GM12878 (cell line): ENCODE results near the gene UBAC2. TPM values are rescaled to one million over a fixed set of nuclear protein-coding genes. Genes with fewer than 3 reads are reported as not detected.

Experiments used
- ATAC-seq: fragments of 200-7000 bp; cut with Tn5 transposase; 3 replicates; pipeline ENCODE4 v1.9.1; 2020; ENCODE audit warnings: mild to moderate bottlenecking, moderate library complexity
- BruUV-seq: library from RNA; stranded (reverse); fragments of 400-500 nt; replicated peaks from 2 replicates; lab custom pipeline; 2021; lab: Mats Ljungman, UMichigan
- CTCF ChIA-PET: fragments of 300-600 bp; sonication (Branson Sonifier 250); formaldehyde crosslinking; extraction: SDS; loops from one replicate; lab custom pipeline; 2021; ENCODE audit warnings: inconsistent platforms; lab: Yijun Ruan, JAX
- POLR2A ChIA-PET: fragments of 350-600 bp; formaldehyde crosslinking; extraction: SDS; loops from one replicate; lab custom pipeline; 2021; ENCODE audit warnings: inconsistent platforms; lab: Charles Lee
- RAD21 ChIA-PET: fragments of 300-600 bp; sonication (Branson Sonifier 250); formaldehyde crosslinking; loops from one replicate; lab custom pipeline; 2023; ENCODE audit warnings: antibody characterized with exemption; ENCODE audit not compliant: unreplicated experiment; lab: Charles Lee
- SMC1A ChIA-PET: fragments of 300-600 bp; sonication (Branson Sonifier 250); formaldehyde crosslinking; loops from one replicate; lab custom pipeline; 2023; ENCODE audit not compliant: unreplicated experiment, uncharacterized antibody; lab: Charles Lee
- DNase-seq: peaks from one replicate; pipeline ENCODE4 v3.0.0-alpha.2; 2011; ENCODE audit warnings: low read depth, low spot score
- FAIRE-seq: peaks from 3 replicates; lab custom pipeline; 2011; peaks lifted over from hg19 to GRCh38; lab: Jason Lieb, UNC
- H2AFZ ChIP-seq: 2 replicates; pipeline ENCODE4 v1.6.0; 2011; ENCODE audit warnings: low read depth, low read length, control low read depth; ENCODE audit not compliant: control insufficient read depth
- H3K27ac ChIP-seq: 2 replicates; pipeline ENCODE4 v1.5.1; 2011; ENCODE audit warnings: control low read depth; ENCODE audit not compliant: control insufficient read depth, insufficient read depth
- H3K27me3 ChIP-seq, 2 experiments: replicated peaks in 1 of 2; 2 replicates each; pipeline versions ENCODE4 v1.6.0 to v1.6.1; 2011; ENCODE audit warnings: low read length in 1 of 2; ENCODE audit not compliant: control insufficient read depth in 2 of 2, insufficient read depth in 2 of 2
- H3K36me3 ChIP-seq, 2 experiments: 2 replicates each; pipeline ENCODE4 v1.5.1; 2011; ENCODE audit warnings: low read length in 1 of 2; ENCODE audit not compliant: control insufficient read depth in 2 of 2, insufficient read depth in 2 of 2
- H3K4me1 ChIP-seq: 2 replicates; pipeline ENCODE4 v1.6.1; 2011; ENCODE audit warnings: mild to moderate bottlenecking, low read length, moderate library complexity, mixed read lengths; ENCODE audit not compliant: control insufficient read depth, insufficient read depth
- H3K4me2 ChIP-seq: 2 replicates; pipeline ENCODE4 v1.6.0; 2011; ENCODE audit warnings: control low read depth; ENCODE audit not compliant: control insufficient read depth, insufficient read depth
- H3K4me3 ChIP-seq: fragments of 200-600 bp; sonication (generic); 2 replicates; pipeline ENCODE4 v1.5.1; 2016
- H3K79me2 ChIP-seq: 2 replicates; pipeline ENCODE4 v1.6.0; 2011; ENCODE audit warnings: low read length; ENCODE audit not compliant: control insufficient read depth, insufficient read depth
- H3K9ac ChIP-seq: 2 replicates; pipeline ENCODE4 v1.8.0; 2011; ENCODE audit warnings: low read length, control low read depth, mixed read lengths; ENCODE audit not compliant: control insufficient read depth, insufficient read depth
- H3K9me3 ChIP-seq: replicated peaks from 3 replicates; pipeline ENCODE4 v1.5.1; 2011; ENCODE audit warnings: mild to moderate bottlenecking, low read length; ENCODE audit not compliant: control insufficient read depth, insufficient read depth
- H4K20me1 ChIP-seq: 2 replicates; pipeline ENCODE4 v1.6.0; 2011; ENCODE audit not compliant: control insufficient read depth, insufficient read depth
- CBX3 ChIP-seq: fragments of 200-600 bp; sonication (generic); IDR thresholded peaks from 2 replicates; pipeline ENCODE4 v1.6.1; 2016; ENCODE audit warnings: low read depth, borderline replicate concordance
- ESRRA ChIP-seq: IDR thresholded peaks from 2 replicates; pipeline ENCODE4 v1.6.1; 2012; ENCODE audit warnings: mild to moderate bottlenecking, low read length, improper control_type of control experiment
- EZH2 ChIP-seq: IDR thresholded peaks from 2 replicates; pipeline ENCODE4 v1.6.1; 2012; ENCODE audit warnings: low read depth, mild to moderate bottlenecking, control low read depth, inconsistent platforms, low read length, borderline replicate concordance; ENCODE audit not compliant: control insufficient read depth
- MTA2 ChIP-seq: fragments of 450-650 bp; IDR thresholded peaks from 2 replicates; pipeline ENCODE4 v1.6.1; 2016; ENCODE audit warnings: low read depth, mild to moderate bottlenecking, moderate library complexity
- RB1 ChIP-seq: fragments of 450-650 bp; formaldehyde crosslinking; IDR thresholded peaks from 2 replicates; pipeline ENCODE4 v1.6.1; 2017; ENCODE audit warnings: mild to moderate bottlenecking, borderline replicate concordance
- WGBS: methylation state at CpG from one replicate; pipeline ENCODE4 v1.1.6; 2016; ENCODE audit warnings: low lambda C conversion rate; ENCODE audit not compliant: insufficient replicate concordance, insufficient coverage; ENCODE audit errors: missing lambda C conversion rate; 5-methylcytosine and 5-hydroxymethylcytosine counted together
- in situ Hi-C: fragments of 300-500 bp; cut with MboI; formaldehyde crosslinking; loops from 9 replicates; pipeline ENCODE4 v1.14.3; 2018; ENCODE audit warnings: mixed read lengths
- intact Hi-C: fragments of 100-400 bp; cut with micrococcal nuclease; formaldehyde crosslinking; loops from one replicate; pipeline ENCODE4 v1.14.2; 2022; ENCODE audit not compliant: unreplicated experiment
- polyA plus RNA-seq, 11 experiments: library from polyadenylated mRNA; depleted of rRNA in 4 of 11; unstranded in 6 of 11; stranded (reverse) in 5 of 11; fragments of >200 nt; fragmentation: Nextera tagmentation in 4 of 11; fragmentation: Illumina TruSeq in 1 of 11; extraction: Ambion mirVana in 4 of 11; extraction: Trizol in 1 of 11; gene quantifications; 1 replicate in 1 of 11; 2 replicates in 10 of 11; pipeline versions ENCODE4 v1.2.1 to v1.2.3, GENCODE V29; 2011 to 2016; ENCODE audit warnings: inconsistent platforms in 2 of 11, missing spikeins in 2 of 11, low read depth in 1 of 11
- total RNA-seq, 4 experiments: library from RNA; depleted of rRNA in 3 of 4; stranded (reverse); fragments of >200 nt in 3 of 4; fragmentation: Illumina TruSeq in 1 of 4; extraction: Trizol in 1 of 4; gene quantifications; 2 replicates each; pipeline versions ENCODE4 v1.2.1 to v1.2.3, GENCODE V29; 2013 to 2021
- TF ChIP-seq, protein P1 (sequence below): fragments of 450-650 bp; IDR thresholded peaks from 2 replicates; pipeline ENCODE4 v1.6.1; 2016; ENCODE audit warnings: mild to moderate bottlenecking
- TF ChIP-seq, protein P2 (sequence below): fragments of 450-650 bp; IDR thresholded peaks from 2 replicates; pipeline ENCODE4 v1.6.1; 2016; ENCODE audit warnings: mild to moderate bottlenecking

UBAC2 gene
- total and polyA plus RNA-seq, 10 of the 15 experiments (the other 5 are each of a cell fraction or from before 2014, with no cell fraction given) = 3.0 to 54.6 (median 17.4) TPM

DNA sequence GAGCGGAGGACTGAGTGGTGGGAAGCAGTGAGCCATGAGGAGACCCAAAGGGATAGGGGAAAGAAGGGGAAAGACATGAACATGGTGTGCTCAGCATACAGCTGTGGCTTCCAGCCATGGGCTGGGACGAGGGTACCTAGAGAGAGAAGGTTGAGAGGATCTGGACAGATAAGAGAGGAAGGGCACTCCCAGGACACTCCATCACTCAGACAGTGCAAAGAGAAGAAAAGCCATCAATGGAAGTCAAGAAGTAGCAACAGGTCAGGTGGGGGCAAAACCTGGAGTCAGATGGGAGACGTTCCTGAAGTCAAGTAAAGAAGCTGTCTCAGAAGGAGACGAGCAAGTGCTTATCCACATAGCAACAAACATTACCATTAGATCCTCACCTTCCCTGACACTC lies 40.2 kb upstream of the UBAC2 start:
- ChIA-PET RAD21 (no interaction called here), CTCF (interaction anchor here (0.6 kb wide), 1 partner anchor 104 kb away, joined by 4 read pairs; no protein-coding TSS in a partner anchor), POLR2A (no interaction called here), SMC1A (no interaction called here)
- no peak overlapping the region for H2AFZ ChIP-seq
- no peaks in the 10 kb centered on the region for H3K36me3 ChIP-seq
- H3K27me3 ChIP-seq = peaks cover 0 to 6% of the 10 kb centered on the region in 2 experiments; a peak in 3 of 4 replicates
- no peak overlapping the region for H3K27ac ChIP-seq
- FAIRE-seq (no peak), ATAC-seq (no peak), DNase-seq (no peak)
- H4K20me1 ChIP-seq = no peaks in the 10 kb centered on the region
- no peak overlapping the region for H3K4me2 ChIP-seq
- no peaks in the 10 kb centered on the region for H3K79me2 ChIP-seq
- WGBS = 25% methylated on average over 4 of the region's 4 CpGs
- in situ Hi-C loops (no loop called here), intact Hi-C loops (no loop called here)
- H3K9me3 ChIP-seq = no peaks in the 10 kb centered on the region
- TF ChIP-seq MTA2 = no peak
- no peak for TF ChIP-seq EZH2
- TF ChIP-seq, protein P1, sequence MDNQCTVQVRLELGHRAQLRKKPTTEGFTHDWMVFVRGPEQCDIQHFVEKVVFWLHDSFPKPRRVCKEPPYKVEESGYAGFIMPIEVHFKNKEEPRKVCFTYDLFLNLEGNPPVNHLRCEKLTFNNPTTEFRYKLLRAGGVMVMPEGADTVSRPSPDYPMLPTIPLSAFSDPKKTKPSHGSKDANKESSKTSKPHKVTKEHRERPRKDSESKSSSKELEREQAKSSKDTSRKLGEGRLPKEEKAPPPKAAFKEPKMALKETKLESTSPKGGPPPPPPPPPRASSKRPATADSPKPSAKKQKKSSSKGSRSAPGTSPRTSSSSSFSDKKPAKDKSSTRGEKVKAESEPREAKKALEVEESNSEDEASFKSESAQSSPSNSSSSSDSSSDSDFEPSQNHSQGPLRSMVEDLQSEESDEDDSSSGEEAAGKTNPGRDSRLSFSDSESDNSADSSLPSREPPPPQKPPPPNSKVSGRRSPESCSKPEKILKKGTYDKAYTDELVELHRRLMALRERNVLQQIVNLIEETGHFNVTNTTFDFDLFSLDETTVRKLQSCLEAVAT = no peak
- TF ChIP-seq RB1 = no peak
- TF ChIP-seq, protein P2, sequence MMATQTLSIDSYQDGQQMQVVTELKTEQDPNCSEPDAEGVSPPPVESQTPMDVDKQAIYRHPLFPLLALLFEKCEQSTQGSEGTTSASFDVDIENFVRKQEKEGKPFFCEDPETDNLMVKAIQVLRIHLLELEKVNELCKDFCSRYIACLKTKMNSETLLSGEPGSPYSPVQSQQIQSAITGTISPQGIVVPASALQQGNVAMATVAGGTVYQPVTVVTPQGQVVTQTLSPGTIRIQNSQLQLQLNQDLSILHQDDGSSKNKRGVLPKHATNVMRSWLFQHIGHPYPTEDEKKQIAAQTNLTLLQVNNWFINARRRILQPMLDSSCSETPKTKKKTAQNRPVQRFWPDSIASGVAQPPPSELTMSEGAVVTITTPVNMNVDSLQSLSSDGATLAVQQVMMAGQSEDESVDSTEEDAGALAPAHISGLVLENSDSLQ = no peak
- no peak for TF ChIP-seq ESRRA
- TF ChIP-seq CBX3 = no peak
- H3K4me3 ChIP-seq = no peak overlapping the region
- H3K9ac ChIP-seq = no peak overlapping the region
- no peaks in the 10 kb centered on the region for H3K4me1 ChIP-seq
- BruUV-seq = no TSS peak
